ENCODE data around the gene SHMT2. TPM values are rescaled to one million over a fixed set of nuclear protein-coding genes. Genes with fewer than 3 reads are reported as not detected.

The SHMT2 gene
- total RNA-seq, 1 donor from 2014 or later, result 162 TPM

- no peaks in the 10 kb centered on the region for H3K27me3 Mint-ChIP-seq
- TF ChIP-seq, protein P1, sequence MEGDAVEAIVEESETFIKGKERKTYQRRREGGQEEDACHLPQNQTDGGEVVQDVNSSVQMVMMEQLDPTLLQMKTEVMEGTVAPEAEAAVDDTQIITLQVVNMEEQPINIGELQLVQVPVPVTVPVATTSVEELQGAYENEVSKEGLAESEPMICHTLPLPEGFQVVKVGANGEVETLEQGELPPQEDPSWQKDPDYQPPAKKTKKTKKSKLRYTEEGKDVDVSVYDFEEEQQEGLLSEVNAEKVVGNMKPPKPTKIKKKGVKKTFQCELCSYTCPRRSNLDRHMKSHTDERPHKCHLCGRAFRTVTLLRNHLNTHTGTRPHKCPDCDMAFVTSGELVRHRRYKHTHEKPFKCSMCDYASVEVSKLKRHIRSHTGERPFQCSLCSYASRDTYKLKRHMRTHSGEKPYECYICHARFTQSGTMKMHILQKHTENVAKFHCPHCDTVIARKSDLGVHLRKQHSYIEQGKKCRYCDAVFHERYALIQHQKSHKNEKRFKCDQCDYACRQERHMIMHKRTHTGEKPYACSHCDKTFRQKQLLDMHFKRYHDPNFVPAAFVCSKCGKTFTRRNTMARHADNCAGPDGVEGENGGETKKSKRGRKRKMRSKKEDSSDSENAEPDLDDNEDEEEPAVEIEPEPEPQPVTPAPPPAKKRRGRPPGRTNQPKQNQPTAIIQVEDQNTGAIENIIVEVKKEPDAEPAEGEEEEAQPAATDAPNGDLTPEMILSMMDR (IDR thresholded peaks at IDR 0.05; ENCODE audit: unreplicated experiment), result no peak
- DNase-seq (ENCODE audit: low spot score, unreplicated experiment), result no peak
- H3K9me3 Mint-ChIP-seq (ENCODE audit: low read depth), result no peaks in the 10 kb centered on the region
- no peaks in the 10 kb centered on the region for H3K4me1 Mint-ChIP-seq (ENCODE audit: low read depth)
- H3K27ac Mint-ChIP-seq, result no peak overlapping the region
- H3K4me3 Mint-ChIP-seq (ENCODE audit: low read depth), result no peak overlapping the region
- H3K36me3 Mint-ChIP-seq (ENCODE audit: insufficient read depth), result peaks cover 15% of the 10 kb centered on the region
Observed at GRCh38 chr12:57263096-57263495, 33.6 kb downstream of the SHMT2 start.

DNA sequence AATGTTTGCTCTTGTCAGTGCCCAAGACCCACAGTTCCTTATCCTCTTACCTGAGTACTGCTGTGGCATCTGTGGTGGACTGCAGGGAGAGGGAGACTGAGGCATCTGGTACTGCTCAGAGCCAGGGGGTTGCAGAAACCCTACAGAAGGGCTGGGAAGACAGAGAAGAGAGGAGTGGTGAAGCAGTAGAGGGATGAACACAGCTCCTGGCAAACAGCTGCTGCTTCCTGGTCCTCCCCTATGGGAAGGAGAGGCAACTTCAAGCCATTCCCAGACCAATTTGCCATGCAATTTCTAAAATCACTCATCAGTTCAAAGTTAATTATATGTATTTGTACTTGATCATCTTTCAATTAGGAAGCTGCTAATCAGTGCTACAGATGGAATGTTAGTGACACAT, 37.2 kb downstream of the SHMT2 start:
- Mint-ChIP-seq H3K27me3 (no peaks in the 10 kb centered on the region), H3K27ac (no peak overlapping the region), H3K36me3 (ENCODE audit: insufficient read depth) (peaks cover 24% of the 10 kb centered on the region)

DNA sequence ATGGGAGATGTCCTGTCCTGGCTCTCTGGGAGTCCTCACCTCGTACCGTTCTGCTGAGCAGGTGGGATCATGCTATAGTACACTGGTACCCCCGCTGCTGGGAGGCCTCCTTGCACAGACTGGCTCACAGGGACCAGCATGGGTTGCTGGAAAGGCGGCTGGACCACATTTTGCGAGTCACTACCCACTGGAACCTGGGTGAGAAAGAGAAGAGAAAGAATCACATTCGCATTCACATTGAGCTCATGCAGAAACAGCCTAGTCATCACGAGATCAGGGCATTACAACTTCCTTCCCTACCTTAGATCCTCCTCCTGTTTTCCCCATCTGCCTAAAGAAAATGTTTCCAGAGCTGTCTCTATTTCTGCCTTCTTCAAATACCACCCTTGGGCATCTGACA, 38.8 kb downstream of the SHMT2 start:
- peaks cover 8% of the 10 kb centered on the region for H3K4me1 Mint-ChIP-seq (ENCODE audit: low read depth)
- TF ChIP-seq, protein P1 (IDR thresholded peaks at IDR 0.05; ENCODE audit: unreplicated experiment), result no peak
- no peaks in the 10 kb centered on the region for H3K9me3 Mint-ChIP-seq (ENCODE audit: low read depth)
- H3K27ac Mint-ChIP-seq, result peak overlapping the region; percentile 39
- no peak overlapping the region for H3K4me3 Mint-ChIP-seq (ENCODE audit: low read depth)
- H3K36me3 Mint-ChIP-seq (ENCODE audit: insufficient read depth), result peaks cover 26% of the 10 kb centered on the region
- H3K27me3 Mint-ChIP-seq, result no peaks in the 10 kb centered on the region
- no peak for DNase-seq (ENCODE audit: low spot score, unreplicated experiment)

More for the DNA sequence above, 37.2 kb downstream of the SHMT2 start:
- Mint-ChIP-seq H3K9me3 (ENCODE audit: low read depth) (no peaks in the 10 kb centered on the region), H3K4me3 (ENCODE audit: low read depth) (no peak overlapping the region), H3K4me1 (ENCODE audit: low read depth) (no peaks in the 10 kb centered on the region)
- DNase-seq (ENCODE audit: low spot score, unreplicated experiment), result no peak
- TF ChIP-seq, protein P1 (IDR thresholded peaks at IDR 0.05; ENCODE audit: unreplicated experiment), result no peak

- no peak overlapping the region for H3K4me3 Mint-ChIP-seq (ENCODE audit: low read depth)
- H3K9me3 Mint-ChIP-seq (ENCODE audit: low read depth), result no peaks in the 10 kb centered on the region
- H3K4me1 Mint-ChIP-seq (ENCODE audit: low read depth), result peaks cover 8% of the 10 kb centered on the region
- H3K36me3 Mint-ChIP-seq (ENCODE audit: insufficient read depth), result peaks cover 31% of the 10 kb centered on the region
- TF ChIP-seq, protein P1 (IDR thresholded peaks at IDR 0.05; ENCODE audit: unreplicated experiment), result peak; percentile 25
- no peaks in the 10 kb centered on the region for H3K27me3 Mint-ChIP-seq
- peak overlapping the region; percentile 0 for H3K27ac Mint-ChIP-seq
- DNase-seq (ENCODE audit: low spot score, unreplicated experiment), result no peak
Observed at GRCh38 chr12:57270966-57271470, 41.5 kb downstream of the SHMT2 start.

GRCh38 chr12:57272337-57273151, 43.0 kb downstream of the SHMT2 start:
- Mint-ChIP-seq H3K27ac (no peak overlapping the region), H3K27me3 (no peaks in the 10 kb centered on the region), H3K9me3 (ENCODE audit: low read depth) (no peaks in the 10 kb centered on the region), H3K4me3 (ENCODE audit: low read depth) (no peak overlapping the region), H3K4me1 (ENCODE audit: low read depth) (peaks cover 8% of the 10 kb centered on the region), H3K36me3 (ENCODE audit: insufficient read depth) (peaks cover 32% of the 10 kb centered on the region)
- DNase-seq (ENCODE audit: low spot score, unreplicated experiment), result no peak
- TF ChIP-seq, protein P1 (IDR thresholded peaks at IDR 0.05; ENCODE audit: unreplicated experiment), result no peak
